HEK293T (cell line): ENCODE measurements around the gene CNOT6.

ENCODE experiments used
- CTCF ChIA-PET: fragments of 350-600 bp; formaldehyde crosslinking; extraction: SDS; loops from one replicate; lab custom pipeline; 2021; ENCODE audit warnings: antibody characterized with exemption, inconsistent platforms; lab: Yijun Ruan, JAX
- POLR2A ChIA-PET: fragments of 350-600 bp; formaldehyde crosslinking; extraction: SDS; loops from one replicate; lab custom pipeline; 2020; ENCODE audit warnings: antibody characterized with exemption, inconsistent platforms; lab: Yijun Ruan, JAX
- DNase-seq: peaks from one replicate; pipeline ENCODE4 v3.0.0; 2012; ENCODE audit warnings: mixed read lengths; ENCODE audit errors: extremely low spot score
- ARNT ChIP-seq: fragments of 450-650 bp; IDR thresholded peaks from 2 replicates; pipeline ENCODE4 v1.6.1; 2017; ENCODE audit warnings: mild to moderate bottlenecking
- BHLHE40 ChIP-seq: fragments of 450-650 bp; IDR thresholded peaks from 2 replicates; pipeline ENCODE4 v1.6.1; 2016; ENCODE audit warnings: mild to moderate bottlenecking, moderate library complexity, borderline replicate concordance
- CTBP1 ChIP-seq: fragments of 450-650 bp; IDR thresholded peaks from 2 replicates; pipeline ENCODE4 v1.6.1; 2016; ENCODE audit warnings: borderline replicate concordance
- ELF4 ChIP-seq: fragments of 450-650 bp; IDR thresholded peaks from 2 replicates; pipeline ENCODE4 v1.6.1; 2017; ENCODE audit warnings: antibody characterized with exemption
- FOXA1 ChIP-seq: fragments of 450-650 bp; IDR thresholded peaks from 2 replicates; pipeline ENCODE4 v1.6.1; 2016; ENCODE audit warnings: mild to moderate bottlenecking
- FOXK2 ChIP-seq: fragments of 450-650 bp; IDR thresholded peaks from 2 replicates; pipeline ENCODE4 v1.6.1; 2016; ENCODE audit warnings: mild to moderate bottlenecking
- FOXM1 ChIP-seq: fragments of 450-650 bp; IDR thresholded peaks from 2 replicates; pipeline ENCODE4 v1.6.1; 2017; ENCODE audit warnings: mild to moderate bottlenecking, borderline replicate concordance
- HDGF ChIP-seq: fragments of 450-650 bp; IDR thresholded peaks from 2 replicates; pipeline ENCODE4 v1.6.1; 2017; ENCODE audit warnings: antibody characterized with exemption, borderline replicate concordance
- L3MBTL2 ChIP-seq: fragments of 450-650 bp; conservative IDR thresholded peaks from 2 replicates; pipeline ENCODE4 v1.6.1; 2016; ENCODE audit warnings: mild to moderate bottlenecking
- LEF1 ChIP-seq: fragments of 450-650 bp; IDR thresholded peaks from 2 replicates; pipeline ENCODE4 v1.6.1; 2017; ENCODE audit warnings: mild to moderate bottlenecking, borderline replicate concordance
- NFRKB ChIP-seq: fragments of 450-650 bp; IDR thresholded peaks from 2 replicates; pipeline ENCODE4 v1.6.1; 2016; ENCODE audit warnings: mild to moderate bottlenecking, moderate library complexity
- PKNOX1 ChIP-seq: fragments of 450-650 bp; IDR thresholded peaks from 2 replicates; pipeline ENCODE4 v1.6.1; 2016
- SP1 ChIP-seq: fragments of 450-650 bp; IDR thresholded peaks from 2 replicates; pipeline ENCODE4 v1.6.1; 2017
- SUZ12 ChIP-seq: fragments of 450-650 bp; IDR thresholded peaks from 2 replicates; pipeline ENCODE4 v1.6.1; 2016; ENCODE audit warnings: mild to moderate bottlenecking
- TARDBP ChIP-seq: fragments of 450-650 bp; IDR thresholded peaks from 2 replicates; pipeline ENCODE4 v1.6.1; 2016
- ZNF384 ChIP-seq: fragments of 450-650 bp; IDR thresholded peaks from 2 replicates; pipeline ENCODE4 v1.6.1; 2016

The CNOT6 gene

GRCh38 chr5:180600554-180601041 lies 106.4 kb downstream of the CNOT6 start:
- ChIA-PET CTCF (no interaction called here), POLR2A (no interaction called here)

GRCh38 chr5:180601591-180602480 lies 107.7 kb downstream of the CNOT6 start:
- DNase-seq, result no peak
- POLR2A ChIA-PET, result interaction anchor here (1.9 kb wide), 1 partner anchor 17 kb away, joined by 6 read pairs; no protein-coding TSS in a partner anchor
- CTCF ChIA-PET, result no interaction called here
- no peak for TF ChIP-seq ARNT
- TF ChIP-seq FOXM1, result no peak
- TF ChIP-seq SUZ12, result no peak
- TF ChIP-seq NFRKB, result no peak
- TF ChIP-seq FOXK2, result no peak
- no peak for TF ChIP-seq PKNOX1
- no peak for TF ChIP-seq ELF4
- no peak for TF ChIP-seq SP1
- no peak for TF ChIP-seq L3MBTL2
- TF ChIP-seq FOXA1, result no peak
- TF ChIP-seq HDGF, result no peak
- TF ChIP-seq CTBP1, result no peak
- TF ChIP-seq ZNF384, result no peak
- TF ChIP-seq BHLHE40, result no peak
- TF ChIP-seq TARDBP, result no peak
- TF ChIP-seq LEF1, result no peak

More at GRCh38 chr5:180600554-180601041, 106.4 kb downstream of the CNOT6 start:
- no peak for TF ChIP-seq HDGF
- no peak for TF ChIP-seq ARNT
- no peak for TF ChIP-seq CTBP1
- no peak for TF ChIP-seq BHLHE40
- TF ChIP-seq TARDBP, result no peak
- no peak for TF ChIP-seq ELF4
- no peak for TF ChIP-seq FOXM1
- TF ChIP-seq NFRKB, result no peak
- no peak for TF ChIP-seq PKNOX1
- no peak for TF ChIP-seq L3MBTL2
- no peak for TF ChIP-seq FOXA1
- TF ChIP-seq LEF1, result no peak
- no peak for TF ChIP-seq SP1
- TF ChIP-seq SUZ12, result no peak
- no peak for TF ChIP-seq FOXK2
- TF ChIP-seq ZNF384, result no peak
- no peak for DNase-seq

GRCh38 chr5:180602481-180603075 lies 108.4 kb downstream of the CNOT6 start:
- TF ChIP-seq FOXM1 (no peak), SUZ12 (no peak), HDGF (no peak), CTBP1 (no peak), TARDBP (no peak), ZNF384 (no peak), SP1 (no peak), LEF1 (no peak), BHLHE40 (no peak), FOXK2 (no peak), ARNT (no peak), NFRKB (no peak), ELF4 (no peak)
- no peak for DNase-seq
- ChIA-PET POLR2A (interaction anchor here (1.9 kb wide), 1 partner anchor 17 kb away, joined by 6 read pairs; no protein-coding TSS in a partner anchor), CTCF (no interaction called here)

- CTCF ChIA-PET, result interaction anchor here (0.6 kb wide), 1 partner anchor 112 kb away, joined by 7 read pairs; no protein-coding TSS in a partner anchor
- no peak for DNase-seq
- POLR2A ChIA-PET, result interaction anchor here (1.9 kb wide), 1 partner anchor 16 kb away, joined by 6 read pairs; no protein-coding TSS in a partner anchor
- no peak for TF ChIP-seq CTBP1
- no peak for TF ChIP-seq TARDBP
- no peak for TF ChIP-seq PKNOX1
- no peak for TF ChIP-seq LEF1
- no peak for TF ChIP-seq ARNT
- no peak for TF ChIP-seq ZNF384
- no peak for TF ChIP-seq FOXK2
- TF ChIP-seq FOXA1, result no peak
- no peak for TF ChIP-seq NFRKB
- TF ChIP-seq SUZ12, result no peak
- TF ChIP-seq SP1, result no peak
- TF ChIP-seq HDGF, result no peak
- TF ChIP-seq L3MBTL2, result no peak
- TF ChIP-seq ELF4, result no peak
- no peak for TF ChIP-seq FOXM1
Observed at GRCh38 chr5:180603076-180603594, 109.0 kb downstream of the CNOT6 start.

- TF ChIP-seq CTBP1, result no peak
- no peak for TF ChIP-seq BHLHE40
- CTCF ChIA-PET, result no interaction called here
- POLR2A ChIA-PET, result no interaction called here
- DNase-seq, result no peak
Observed at GRCh38 chr5:180604271-180604670, 110.1 kb downstream of the CNOT6 start.
